Osteoblast (primary cell): ENCODE results near the gene LBH. TPM values are rescaled to one million over a fixed set of nuclear protein-coding genes. Genes with fewer than 3 reads are reported as not detected.
A peak's percentile ranks its signal among the peaks of the same experiment; 100 is the strongest.

Experiments
- DNase-seq: peaks from one replicate; pipeline ENCODE4 v3.0.0; 2011; ENCODE audit warnings: low spot score, mixed read lengths; ENCODE audit not compliant: insufficient read length; ENCODE audit errors: missing footprints
- H2AFZ ChIP-seq: 2 replicates; pipeline ENCODE4 v1.6.0; 2011; ENCODE audit warnings: mild to moderate bottlenecking, low read length
- H3K27ac ChIP-seq: 2 replicates; pipeline ENCODE4 v1.5.1; 2011; ENCODE audit warnings: mild to moderate bottlenecking, low read depth, low read length, moderate library complexity
- H3K27me3 ChIP-seq: 2 replicates; pipeline ENCODE4 v1.6.0; 2012; ENCODE audit warnings: mild to moderate bottlenecking, control low read depth, inconsistent platforms, low read length, moderate library complexity; ENCODE audit not compliant: insufficient read depth
- H3K36me3 ChIP-seq: 2 replicates; pipeline ENCODE4 v1.5.1; 2011; ENCODE audit warnings: mild to moderate bottlenecking, low read length, control low read depth, moderate library complexity; ENCODE audit not compliant: insufficient read depth
- H3K4me1 ChIP-seq: 2 replicates; pipeline ENCODE4 v1.5.1; 2011; ENCODE audit warnings: mild to moderate bottlenecking, low read length, control low read depth, moderate library complexity; ENCODE audit not compliant: insufficient read depth
- H3K4me2 ChIP-seq: 2 replicates; pipeline ENCODE4 v1.6.0; 2011; ENCODE audit warnings: mild to moderate bottlenecking, low read length; ENCODE audit not compliant: insufficient read depth
- H3K4me3 ChIP-seq: fragments of 200-600 bp; sonication (generic); 3 replicates; pipeline ENCODE4 v1.5.1; 2012; ENCODE audit warnings: mild to moderate bottlenecking, low read length, inconsistent platforms; ENCODE audit not compliant: insufficient read depth
- H3K79me2 ChIP-seq: 2 replicates; pipeline ENCODE4 v1.6.0; 2012; ENCODE audit warnings: mild to moderate bottlenecking, low read length, control low read depth, inconsistent platforms; ENCODE audit not compliant: insufficient read depth
- H3K9me3 ChIP-seq: 2 replicates; pipeline ENCODE4 v1.5.1; 2011; ENCODE audit warnings: low read depth, low read length, control low read depth
- H4K20me1 ChIP-seq: 2 replicates; pipeline ENCODE4 v1.6.0; 2012; ENCODE audit warnings: mild to moderate bottlenecking, low read length, control low read depth; ENCODE audit not compliant: insufficient read depth
- total RNA-seq: library from RNA; depleted of rRNA; stranded (reverse); fragments of >200 nt; gene quantifications from 2 replicates; pipeline ENCODE4 v1.2.3, GENCODE V29; 2012
- TF ChIP-seq, protein P1 (sequence below): IDR thresholded peaks from 2 replicates; pipeline ENCODE4 v1.5.1; 2011; ENCODE audit warnings: mild to moderate bottlenecking, low read depth, low read length, moderate library complexity; ENCODE audit errors: extremely low read depth

The LBH gene
- total RNA-seq, 1 donor = 270 TPM

DNA sequence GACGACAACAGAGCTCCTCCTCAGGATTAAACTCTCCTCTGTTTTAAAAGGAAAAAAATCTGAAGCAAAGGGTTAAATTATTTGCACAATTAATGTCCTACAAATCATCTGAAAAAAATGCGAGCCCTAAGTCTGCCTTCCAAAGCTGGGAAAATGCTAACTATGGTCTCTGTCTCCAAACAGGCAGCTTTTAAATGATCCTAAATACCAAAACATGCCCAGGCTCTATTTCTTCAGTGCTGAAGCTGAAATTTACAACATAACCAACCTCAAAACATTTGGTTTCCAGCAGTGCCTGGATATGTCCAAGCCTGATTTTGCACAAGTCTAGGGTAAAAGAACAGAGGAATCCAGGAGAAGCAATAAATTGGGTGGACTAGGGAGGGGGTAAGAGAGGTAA is 57.2 kb downstream of the LBH start:
- H2AFZ ChIP-seq = no peak overlapping the region
- no peak overlapping the region for H3K4me2 ChIP-seq
- TF ChIP-seq, protein P1, sequence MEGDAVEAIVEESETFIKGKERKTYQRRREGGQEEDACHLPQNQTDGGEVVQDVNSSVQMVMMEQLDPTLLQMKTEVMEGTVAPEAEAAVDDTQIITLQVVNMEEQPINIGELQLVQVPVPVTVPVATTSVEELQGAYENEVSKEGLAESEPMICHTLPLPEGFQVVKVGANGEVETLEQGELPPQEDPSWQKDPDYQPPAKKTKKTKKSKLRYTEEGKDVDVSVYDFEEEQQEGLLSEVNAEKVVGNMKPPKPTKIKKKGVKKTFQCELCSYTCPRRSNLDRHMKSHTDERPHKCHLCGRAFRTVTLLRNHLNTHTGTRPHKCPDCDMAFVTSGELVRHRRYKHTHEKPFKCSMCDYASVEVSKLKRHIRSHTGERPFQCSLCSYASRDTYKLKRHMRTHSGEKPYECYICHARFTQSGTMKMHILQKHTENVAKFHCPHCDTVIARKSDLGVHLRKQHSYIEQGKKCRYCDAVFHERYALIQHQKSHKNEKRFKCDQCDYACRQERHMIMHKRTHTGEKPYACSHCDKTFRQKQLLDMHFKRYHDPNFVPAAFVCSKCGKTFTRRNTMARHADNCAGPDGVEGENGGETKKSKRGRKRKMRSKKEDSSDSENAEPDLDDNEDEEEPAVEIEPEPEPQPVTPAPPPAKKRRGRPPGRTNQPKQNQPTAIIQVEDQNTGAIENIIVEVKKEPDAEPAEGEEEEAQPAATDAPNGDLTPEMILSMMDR = no peak
- no peaks in the 10 kb centered on the region for H4K20me1 ChIP-seq
- no peaks in the 10 kb centered on the region for H3K36me3 ChIP-seq
- H3K9me3 ChIP-seq = no peaks in the 10 kb centered on the region
- H3K4me3 ChIP-seq = no peak overlapping the region
- no peaks in the 10 kb centered on the region for H3K79me2 ChIP-seq
- no peak overlapping the region for H3K27ac ChIP-seq
- H3K4me1 ChIP-seq = peaks cover 6% of the 10 kb centered on the region
- no peaks in the 10 kb centered on the region for H3K27me3 ChIP-seq
- peak; percentile 18 for DNase-seq

DNA sequence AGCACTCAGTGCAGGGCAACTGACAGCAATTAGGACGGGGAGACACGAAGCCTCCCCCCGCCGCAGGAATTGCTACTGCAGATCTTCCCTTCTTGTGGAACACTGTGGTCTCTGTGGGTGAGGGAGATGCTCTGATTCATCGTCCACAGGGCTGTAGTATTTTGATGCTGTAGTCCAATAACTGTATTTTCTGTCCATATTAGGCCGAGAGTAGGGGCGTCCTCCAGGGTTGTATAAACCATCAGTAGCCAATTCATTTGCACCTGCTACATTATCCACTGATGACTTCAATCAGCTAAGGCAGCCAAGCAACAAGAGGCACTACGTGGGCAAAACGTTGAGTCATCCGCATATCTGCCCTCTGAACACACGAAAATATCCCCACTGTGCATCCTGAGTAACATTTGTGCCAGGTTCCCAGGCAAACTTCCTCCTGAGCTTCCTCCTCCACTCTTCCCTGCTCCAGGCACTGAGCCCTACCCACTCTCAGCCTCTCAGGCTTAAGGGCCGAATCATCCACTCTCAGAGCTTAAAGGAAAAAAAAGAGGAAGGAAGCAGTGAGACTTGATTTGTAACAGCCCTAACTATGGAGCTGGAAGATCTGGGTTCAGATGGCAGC is 62.1 kb downstream of the LBH start:
- peak overlapping the region; percentile 62 for H3K27ac ChIP-seq
- H4K20me1 ChIP-seq = no peaks in the 10 kb centered on the region
- H3K36me3 ChIP-seq = no peaks in the 10 kb centered on the region
- H3K4me3 ChIP-seq = no peak overlapping the region
- peak; percentile 44 for DNase-seq
- H3K79me2 ChIP-seq = no peaks in the 10 kb centered on the region
- H3K27me3 ChIP-seq = no peaks in the 10 kb centered on the region
- peak overlapping the region; percentile 1 for H2AFZ ChIP-seq
- no peaks in the 10 kb centered on the region for H3K9me3 ChIP-seq
- H3K4me1 ChIP-seq = peaks cover 8% of the 10 kb centered on the region
- TF ChIP-seq, protein P1 = no peak
- peak overlapping the region; percentile 8 for H3K4me2 ChIP-seq

GRCh38 chr2:30294133-30294532 is 62.8 kb downstream of the LBH start:
- H2AFZ ChIP-seq = no peak overlapping the region
- no peak for DNase-seq
- no peaks in the 10 kb centered on the region for H3K27me3 ChIP-seq
- H3K36me3 ChIP-seq = no peaks in the 10 kb centered on the region
- no peak overlapping the region for H3K4me3 ChIP-seq
- no peaks in the 10 kb centered on the region for H3K9me3 ChIP-seq
- peaks cover 8% of the 10 kb centered on the region for H3K4me1 ChIP-seq
- TF ChIP-seq, protein P1 = no peak
- H3K27ac ChIP-seq = peak overlapping the region; percentile 62
- no peaks in the 10 kb centered on the region for H4K20me1 ChIP-seq
- no peaks in the 10 kb centered on the region for H3K79me2 ChIP-seq
- no peak overlapping the region for H3K4me2 ChIP-seq

GRCh38 chr2:30296496-30296895 is 65.2 kb downstream of the LBH start:
- H3K27me3 ChIP-seq = no peaks in the 10 kb centered on the region
- H3K4me3 ChIP-seq = no peak overlapping the region
- peaks cover 11% of the 10 kb centered on the region for H3K4me1 ChIP-seq
- H3K4me2 ChIP-seq = no peak overlapping the region
- TF ChIP-seq, protein P1 = no peak
- H3K9me3 ChIP-seq = no peaks in the 10 kb centered on the region
- H3K79me2 ChIP-seq = no peaks in the 10 kb centered on the region
- no peaks in the 10 kb centered on the region for H3K36me3 ChIP-seq
- DNase-seq = peak; percentile 35
- no peaks in the 10 kb centered on the region for H4K20me1 ChIP-seq
- H3K27ac ChIP-seq = no peak overlapping the region
- no peak overlapping the region for H2AFZ ChIP-seq
